Esophagus squamous epithelium (tissue), 4 donors: ENCODE data around the gene APOF.
"Not testable (repeated sequence)": the region's sequence is repeated elsewhere in the genome, so short reads cannot be mapped to it uniquely, and the experiment has no call there.

Experiments used
- POLR2A ChIP-seq, 4 donors: fragments of 450-650 bp; IDR thresholded peaks; one replicate each; pipeline ENCODE4 v1.6.1; 2017; ENCODE audit warnings: antibody characterized with exemption in 4 of 4, mild to moderate bottlenecking in 4 of 4, moderate library complexity in 3 of 4
- TF ChIP-seq, protein P1 (sequence below), 6 experiments: fragments of 450-650 bp in 4 of 6; fragments of 200-600 bp in 2 of 6; sonication (generic) in 2 of 6; IDR thresholded peaks; one replicate each; pipeline ENCODE4 v1.5.1; 2016 to 2019; ENCODE audit warnings: antibody characterized with exemption in 6 of 6, mild to moderate bottlenecking in 4 of 6, moderate library complexity in 4 of 6

GRCh38 chr12:56347255-56347654 lies 15.4 kb downstream of the APOF start:
- not testable (repeated sequence) for TF ChIP-seq POLR2A (IDR thresholded peaks at IDR 0.05)
- TF ChIP-seq, protein P1, sequence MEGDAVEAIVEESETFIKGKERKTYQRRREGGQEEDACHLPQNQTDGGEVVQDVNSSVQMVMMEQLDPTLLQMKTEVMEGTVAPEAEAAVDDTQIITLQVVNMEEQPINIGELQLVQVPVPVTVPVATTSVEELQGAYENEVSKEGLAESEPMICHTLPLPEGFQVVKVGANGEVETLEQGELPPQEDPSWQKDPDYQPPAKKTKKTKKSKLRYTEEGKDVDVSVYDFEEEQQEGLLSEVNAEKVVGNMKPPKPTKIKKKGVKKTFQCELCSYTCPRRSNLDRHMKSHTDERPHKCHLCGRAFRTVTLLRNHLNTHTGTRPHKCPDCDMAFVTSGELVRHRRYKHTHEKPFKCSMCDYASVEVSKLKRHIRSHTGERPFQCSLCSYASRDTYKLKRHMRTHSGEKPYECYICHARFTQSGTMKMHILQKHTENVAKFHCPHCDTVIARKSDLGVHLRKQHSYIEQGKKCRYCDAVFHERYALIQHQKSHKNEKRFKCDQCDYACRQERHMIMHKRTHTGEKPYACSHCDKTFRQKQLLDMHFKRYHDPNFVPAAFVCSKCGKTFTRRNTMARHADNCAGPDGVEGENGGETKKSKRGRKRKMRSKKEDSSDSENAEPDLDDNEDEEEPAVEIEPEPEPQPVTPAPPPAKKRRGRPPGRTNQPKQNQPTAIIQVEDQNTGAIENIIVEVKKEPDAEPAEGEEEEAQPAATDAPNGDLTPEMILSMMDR (IDR thresholded peaks at IDR 0.05) = not testable (repeated sequence)
